Right atrium auricular region (tissue), 2 donors: Measurements from ENCODE around the gene B3GALT4. TPM values are rescaled to one million over a fixed set of nuclear protein-coding genes. Genes with fewer than 3 reads are reported as not detected.

ENCODE experiments used
- DNase-seq: peaks from one replicate; pipeline ENCODE4 v3.0.0-alpha.2; 2019; ENCODE audit warnings: low spot score
- H3K27ac ChIP-seq, 2 donors: fragments of 200-600 bp; sonication (generic); 1 replicate in 1 of 2; 2 replicates in 1 of 2; pipeline ENCODE4 v1.5.1; 2016 to 2019
- H3K27me3 ChIP-seq, 2 donors: fragments of 200-600 bp; sonication (generic); one replicate each; pipeline versions ENCODE4 v1.5.1 to v1.6.0; 2017 to 2019
- H3K36me3 ChIP-seq: fragments of 200-600 bp; sonication (generic); one replicate; pipeline ENCODE4 v1.5.1; 2016
- H3K4me1 ChIP-seq, 2 donors: fragments of 200-600 bp; sonication (generic); one replicate each; pipeline versions ENCODE4 v1.5.1 to v1.6.0; 2017 to 2019
- H3K4me3 ChIP-seq, 2 donors: fragments of 200-600 bp; sonication (generic); 1 replicate in 1 of 2; 2 replicates in 1 of 2; pipeline ENCODE4 v1.5.1; 2017 to 2019; ENCODE audit warnings: mild to moderate bottlenecking in 1 of 2, moderate library complexity in 1 of 2
- H3K9me3 ChIP-seq, 2 donors: fragments of 200-600 bp; sonication (generic); one replicate each; pipeline ENCODE4 v1.5.1; 2019
- total RNA-seq, 2 donors: library from RNA; depleted of rRNA; stranded (reverse); fragments of >200 nt; gene quantifications; one replicate each; pipeline ENCODE4 v1.1.0, GENCODE V29; 2016
- TF ChIP-seq, protein P1 (sequence below), 2 donors: fragments of 200-600 bp; sonication (generic); IDR thresholded peaks; one replicate each; pipeline ENCODE4 v1.5.1; 2019; ENCODE audit warnings: antibody characterized with exemption in 2 of 2

Gene B3GALT4
- total RNA-seq, 2 donors from 2014 or later: 9.4 to 12.1 TPM

DNA sequence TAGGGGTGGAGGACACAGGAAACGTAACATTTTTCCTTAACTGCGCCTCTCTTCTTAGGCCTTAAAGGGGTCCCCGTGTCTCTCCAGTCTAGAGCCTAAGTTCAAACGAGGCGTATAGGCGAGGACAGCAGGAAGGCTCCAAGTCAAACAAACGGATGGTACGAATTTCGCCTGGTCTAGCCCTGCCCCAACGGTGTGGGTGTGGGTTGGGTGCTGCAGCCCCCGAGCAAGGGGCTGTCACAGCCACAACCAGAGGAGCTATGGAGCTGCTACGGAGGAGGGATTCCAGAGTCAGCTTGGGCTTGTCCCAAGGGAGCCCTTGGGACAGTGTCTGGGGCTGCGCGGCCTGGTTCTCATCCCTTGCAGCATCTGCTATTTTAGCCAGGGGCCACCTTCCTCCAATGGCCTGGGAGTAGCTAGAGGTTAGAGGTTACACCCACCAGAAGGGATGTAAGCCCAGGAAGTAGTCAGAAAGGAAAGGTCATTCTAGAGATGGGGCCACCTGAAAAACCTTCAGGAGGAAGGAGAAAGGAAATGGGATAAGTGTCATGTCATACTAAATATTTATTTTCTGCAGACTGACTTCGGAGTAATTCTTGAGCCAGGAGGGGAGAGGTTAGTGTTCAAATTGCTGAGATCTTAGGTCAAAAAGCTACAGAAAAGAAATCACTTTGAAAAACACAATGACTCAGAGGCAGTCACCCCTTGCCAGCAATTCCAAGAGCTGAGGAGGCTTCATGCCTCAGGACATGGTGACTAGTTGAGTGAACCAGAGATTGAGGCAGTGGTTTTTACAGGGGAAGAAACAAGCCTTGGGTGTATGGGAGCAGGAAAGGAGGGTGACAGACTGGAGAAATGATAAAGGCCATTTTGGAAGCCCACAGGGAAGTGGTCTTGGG is 26.9 kb upstream of the B3GALT4 start:
- no peaks in the 10 kb centered on the region for H3K27me3 ChIP-seq
- peak overlapping the region; percentile 93 to 95 for H3K27ac ChIP-seq
- no peak for DNase-seq
- peaks cover 0 to 25% of the 10 kb centered on the region in 2 donors for H3K4me1 ChIP-seq
- peak overlapping the region; percentile 48 to 62 for H3K4me3 ChIP-seq
- no peaks in the 10 kb centered on the region for H3K9me3 ChIP-seq
- no peaks in the 10 kb centered on the region for H3K36me3 ChIP-seq
- TF ChIP-seq, protein P1, sequence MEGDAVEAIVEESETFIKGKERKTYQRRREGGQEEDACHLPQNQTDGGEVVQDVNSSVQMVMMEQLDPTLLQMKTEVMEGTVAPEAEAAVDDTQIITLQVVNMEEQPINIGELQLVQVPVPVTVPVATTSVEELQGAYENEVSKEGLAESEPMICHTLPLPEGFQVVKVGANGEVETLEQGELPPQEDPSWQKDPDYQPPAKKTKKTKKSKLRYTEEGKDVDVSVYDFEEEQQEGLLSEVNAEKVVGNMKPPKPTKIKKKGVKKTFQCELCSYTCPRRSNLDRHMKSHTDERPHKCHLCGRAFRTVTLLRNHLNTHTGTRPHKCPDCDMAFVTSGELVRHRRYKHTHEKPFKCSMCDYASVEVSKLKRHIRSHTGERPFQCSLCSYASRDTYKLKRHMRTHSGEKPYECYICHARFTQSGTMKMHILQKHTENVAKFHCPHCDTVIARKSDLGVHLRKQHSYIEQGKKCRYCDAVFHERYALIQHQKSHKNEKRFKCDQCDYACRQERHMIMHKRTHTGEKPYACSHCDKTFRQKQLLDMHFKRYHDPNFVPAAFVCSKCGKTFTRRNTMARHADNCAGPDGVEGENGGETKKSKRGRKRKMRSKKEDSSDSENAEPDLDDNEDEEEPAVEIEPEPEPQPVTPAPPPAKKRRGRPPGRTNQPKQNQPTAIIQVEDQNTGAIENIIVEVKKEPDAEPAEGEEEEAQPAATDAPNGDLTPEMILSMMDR (IDR thresholded peaks at IDR 0.05): no peak

DNA sequence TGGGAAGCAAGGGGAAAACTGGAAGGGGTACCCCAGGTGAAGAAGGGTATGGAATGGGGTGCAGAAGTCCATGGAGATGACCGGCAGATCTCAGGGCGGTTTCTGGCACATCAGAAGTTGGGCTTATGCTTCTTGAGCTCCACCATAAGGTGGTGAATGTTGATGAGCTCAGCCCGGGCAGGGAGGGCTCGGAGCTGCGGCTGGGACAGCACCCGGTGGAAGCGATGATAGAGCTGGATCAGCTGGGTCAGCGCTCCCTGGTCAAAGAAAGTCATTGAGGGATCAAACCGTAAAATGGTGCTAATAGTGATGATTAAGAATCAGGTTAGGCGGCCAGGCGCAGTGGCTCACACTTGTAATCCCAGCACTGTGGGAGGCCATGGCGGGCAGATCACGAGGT is 26.2 kb upstream of the B3GALT4 start:
- Histone ChIP-seq H3K4me1 (peaks cover 0 to 25% of the 10 kb centered on the region in 2 donors), H3K27me3 (no peaks in the 10 kb centered on the region), H3K36me3 (no peaks in the 10 kb centered on the region), H3K9me3 (no peaks in the 10 kb centered on the region), H3K27ac (no peak overlapping the region), H3K4me3 (no peak overlapping the region)
- no peak for DNase-seq
- TF ChIP-seq, protein P1 (IDR thresholded peaks at IDR 0.05): no peak

DNA sequence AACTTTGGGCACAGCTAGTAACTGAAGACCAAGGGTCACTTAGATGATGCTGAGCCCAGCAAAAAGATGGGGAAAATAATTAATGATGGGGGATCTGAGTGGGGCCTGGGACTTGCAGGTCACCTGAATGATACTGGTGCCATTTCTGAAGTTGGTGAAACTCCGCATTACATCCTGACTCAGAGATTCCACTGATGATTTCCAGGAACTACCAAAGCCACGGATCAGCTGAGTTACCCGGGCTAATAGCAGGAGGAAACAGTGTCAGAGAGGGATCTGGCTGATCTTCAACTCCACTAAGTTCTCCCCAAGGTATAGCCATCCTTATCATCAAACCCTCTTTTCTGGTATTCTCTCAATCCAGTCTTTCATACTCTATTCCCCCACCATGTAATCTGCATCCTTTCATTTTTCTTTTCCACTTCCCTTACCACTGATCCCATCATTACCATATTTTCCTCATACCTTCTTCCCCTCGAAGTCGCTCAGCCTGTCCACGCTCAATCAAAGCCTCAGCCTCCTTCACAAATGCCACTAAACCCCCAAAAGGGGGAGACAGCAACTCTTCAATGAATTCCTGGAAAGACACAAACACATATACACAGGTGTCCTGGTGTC is 25.4 kb upstream of the B3GALT4 start:
- DNase-seq: no peak
- Histone ChIP-seq H3K36me3 (no peaks in the 10 kb centered on the region), H3K4me1 (peaks cover 0 to 25% of the 10 kb centered on the region in 2 donors), H3K27me3 (no peaks in the 10 kb centered on the region), H3K27ac (no peak overlapping the region), H3K9me3 (no peaks in the 10 kb centered on the region), H3K4me3 (no peak overlapping the region)
- TF ChIP-seq, protein P1 (IDR thresholded peaks at IDR 0.05): no peak

DNA sequence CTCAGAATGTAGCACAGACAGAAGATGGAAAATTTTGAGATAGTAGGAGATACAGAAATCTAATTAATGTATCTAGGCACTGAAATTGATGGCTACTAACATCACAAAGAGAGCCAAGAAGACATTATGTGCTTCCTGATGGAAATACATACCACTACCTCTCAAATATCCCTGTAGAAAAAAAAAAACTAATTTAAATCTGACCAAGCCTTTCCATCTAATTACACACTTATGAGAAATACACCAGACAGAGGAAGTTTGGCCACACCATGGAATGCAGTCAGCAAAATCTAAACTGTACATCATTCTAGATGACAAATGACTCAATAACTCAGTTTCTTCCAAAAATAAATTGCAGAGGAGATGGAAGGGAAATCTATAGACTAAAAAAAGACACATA is 24.2 kb upstream of the B3GALT4 start:
- Histone ChIP-seq H3K4me1 (peaks cover 0 to 24% of the 10 kb centered on the region in 2 donors), H3K4me3 (no peak overlapping the region), H3K9me3 (no peaks in the 10 kb centered on the region), H3K36me3 (no peaks in the 10 kb centered on the region), H3K27ac (no peak overlapping the region), H3K27me3 (no peaks in the 10 kb centered on the region)
- DNase-seq: no peak
- TF ChIP-seq, protein P1 (IDR thresholded peaks at IDR 0.05): no peak

DNA sequence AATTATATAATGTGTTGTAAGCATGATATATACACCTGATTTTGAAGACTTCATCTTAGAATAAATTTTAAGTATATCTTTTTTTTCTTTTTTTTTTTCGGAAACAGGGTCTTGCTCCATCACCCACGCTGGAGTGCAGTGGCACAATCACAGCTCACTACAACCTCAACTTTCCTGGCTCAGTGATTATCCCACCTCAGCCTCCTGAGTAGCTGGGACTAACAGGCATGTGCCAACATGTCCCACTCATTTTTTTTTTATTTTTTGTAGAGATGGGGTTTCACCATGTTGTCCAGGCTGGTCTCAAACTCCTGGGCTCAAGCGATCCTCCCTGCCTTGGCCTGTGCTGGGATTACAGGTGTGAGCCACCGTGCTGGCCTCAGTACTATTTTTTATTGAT is 22.3 kb upstream of the B3GALT4 start:
- Histone ChIP-seq H3K27me3 (no peaks in the 10 kb centered on the region), H3K4me3 (no peak overlapping the region), H3K36me3 (peaks cover 2% of the 10 kb centered on the region), H3K9me3 (no peaks in the 10 kb centered on the region), H3K4me1 (peaks cover 0 to 12% of the 10 kb centered on the region in 2 donors), H3K27ac (no peak overlapping the region)
- TF ChIP-seq, protein P1 (IDR thresholded peaks at IDR 0.05): no peak
- DNase-seq: no peak
